Measurements from ENCODE around the gene CSF3. TPM values are rescaled to one million over a fixed set of nuclear protein-coding genes. Genes with fewer than 3 reads are reported as not detected.
A peak's percentile ranks its signal among the peaks of the same experiment; 100 is the strongest.

Gene CSF3
- total RNA-seq, 2 experiments from 2014 or later, result not detected

DNA sequence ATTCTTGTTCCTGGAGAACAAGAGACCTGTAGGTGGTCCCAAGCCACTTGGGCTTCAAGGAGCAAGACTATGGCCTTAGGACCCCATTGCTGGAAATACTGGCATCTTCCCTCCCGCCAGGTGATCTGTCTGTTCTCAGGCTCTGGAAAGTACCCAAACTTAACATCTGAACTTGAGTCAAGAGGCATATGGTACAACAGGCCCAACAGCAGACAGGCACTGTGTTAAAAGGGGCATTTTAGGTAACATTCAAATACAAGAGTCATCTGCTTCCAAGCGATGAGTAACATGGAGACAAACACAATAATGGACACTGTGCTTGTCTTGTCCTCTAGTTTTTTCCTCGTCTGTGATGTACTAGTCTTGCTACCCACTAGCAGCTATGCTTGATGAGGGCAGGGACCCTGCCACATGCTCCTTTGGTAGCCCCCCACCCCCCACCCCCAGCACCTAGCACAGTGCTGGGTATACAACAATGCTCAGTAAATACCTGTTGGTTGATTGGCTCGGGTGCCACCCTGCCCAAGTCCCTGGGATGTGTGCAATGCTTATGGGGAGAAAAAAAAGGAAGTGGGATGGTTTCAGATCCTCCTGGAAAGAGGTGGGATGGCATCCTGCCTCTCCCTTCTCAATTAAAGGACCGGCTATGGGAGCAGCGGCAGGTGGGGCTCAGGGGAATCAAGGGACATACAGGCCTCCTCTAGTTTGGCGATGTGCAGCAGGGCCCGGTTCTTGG lies 19.4 kb downstream of the CSF3 start:
- Histone ChIP-seq H3K36me3 (ENCODE audit: insufficient read depth, low read length) (peaks cover 46% of the 10 kb centered on the region), H3K4me1 (ENCODE audit: insufficient read depth, low read length, poor library complexity, severe bottlenecking) (no peaks in the 10 kb centered on the region), H3K9me3 (ENCODE audit: low read length) (no peaks in the 10 kb centered on the region), H3K4me3 (ENCODE audit: low read depth, low read length, poor library complexity, severe bottlenecking) (no peak overlapping the region), H3K27ac (ENCODE audit: low read depth, low read length, poor library complexity, severe bottlenecking) (no peak overlapping the region), H3K4me2 (ENCODE audit: low read length) (no peak overlapping the region), H2AFZ (ENCODE audit: low read length) (no peak overlapping the region), H4K20me1 (ENCODE audit: insufficient read depth, low read length) (no peaks in the 10 kb centered on the region), H3K79me2 (ENCODE audit: insufficient read depth, low read depth, low read length) (no peaks in the 10 kb centered on the region), H3K9me2 (ENCODE audit: insufficient read depth, low read length) (no peaks in the 10 kb centered on the region)
- TF ChIP-seq, protein P1, sequence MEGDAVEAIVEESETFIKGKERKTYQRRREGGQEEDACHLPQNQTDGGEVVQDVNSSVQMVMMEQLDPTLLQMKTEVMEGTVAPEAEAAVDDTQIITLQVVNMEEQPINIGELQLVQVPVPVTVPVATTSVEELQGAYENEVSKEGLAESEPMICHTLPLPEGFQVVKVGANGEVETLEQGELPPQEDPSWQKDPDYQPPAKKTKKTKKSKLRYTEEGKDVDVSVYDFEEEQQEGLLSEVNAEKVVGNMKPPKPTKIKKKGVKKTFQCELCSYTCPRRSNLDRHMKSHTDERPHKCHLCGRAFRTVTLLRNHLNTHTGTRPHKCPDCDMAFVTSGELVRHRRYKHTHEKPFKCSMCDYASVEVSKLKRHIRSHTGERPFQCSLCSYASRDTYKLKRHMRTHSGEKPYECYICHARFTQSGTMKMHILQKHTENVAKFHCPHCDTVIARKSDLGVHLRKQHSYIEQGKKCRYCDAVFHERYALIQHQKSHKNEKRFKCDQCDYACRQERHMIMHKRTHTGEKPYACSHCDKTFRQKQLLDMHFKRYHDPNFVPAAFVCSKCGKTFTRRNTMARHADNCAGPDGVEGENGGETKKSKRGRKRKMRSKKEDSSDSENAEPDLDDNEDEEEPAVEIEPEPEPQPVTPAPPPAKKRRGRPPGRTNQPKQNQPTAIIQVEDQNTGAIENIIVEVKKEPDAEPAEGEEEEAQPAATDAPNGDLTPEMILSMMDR (conservative IDR thresholded peaks at IDR 0.05; ENCODE audit: low read length), result no peak
- TF ChIP-seq EZH2phosphoT487 (IDR thresholded peaks at IDR 0.05; ENCODE audit: borderline replicate concordance, low read depth, low read length), result no peak
- DNase-seq (ENCODE audit: low spot score), result no peak
- intact Hi-C loops (cut with micrococcal nuclease; ENCODE audit: unreplicated experiment), result no loop called here
- BruUV-seq (replicated peaks), result no TSS peak
- ChIA-PET CTCF (ENCODE audit: unreplicated experiment) (interaction anchor here (1.4 kb wide), 1 partner anchor 41 kb away, joined by 4 read pairs; no protein-coding TSS in a partner anchor), POLR2A (no interaction called here)

DNA sequence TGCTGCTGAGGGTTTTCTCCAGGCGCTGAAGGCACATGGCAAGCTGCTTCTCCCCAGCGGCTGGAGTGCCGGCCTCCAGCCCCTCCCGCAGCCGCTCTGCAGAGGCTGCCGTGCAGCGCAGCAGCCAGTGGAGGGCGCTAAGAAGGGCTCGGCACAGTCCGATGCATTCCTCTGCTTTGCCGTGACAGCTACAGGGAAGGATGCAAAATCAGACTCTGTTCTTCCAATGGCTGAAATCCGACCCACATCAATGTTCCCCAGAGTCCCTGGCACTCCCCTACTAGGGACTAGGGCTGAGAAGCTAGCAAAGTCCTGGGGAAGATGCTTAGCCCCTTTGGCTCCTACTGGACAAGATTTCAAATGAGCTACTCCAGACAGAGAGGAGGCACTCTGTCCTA lies 19.9 kb downstream of the CSF3 start:
- DNase-seq (ENCODE audit: low spot score), result peak; percentile 50
- ChIA-PET POLR2A (no interaction called here), CTCF (ENCODE audit: unreplicated experiment) (interaction anchor here (1.4 kb wide), 1 partner anchor 40 kb away, joined by 4 read pairs; no protein-coding TSS in a partner anchor)
- Histone ChIP-seq H3K36me3 (ENCODE audit: insufficient read depth, low read length) (peaks cover 43% of the 10 kb centered on the region), H3K9me3 (ENCODE audit: low read length) (no peaks in the 10 kb centered on the region), H3K27ac (ENCODE audit: low read depth, low read length, poor library complexity, severe bottlenecking) (no peak overlapping the region), H4K20me1 (ENCODE audit: insufficient read depth, low read length) (no peaks in the 10 kb centered on the region), H3K79me2 (ENCODE audit: insufficient read depth, low read depth, low read length) (no peaks in the 10 kb centered on the region), H3K9me2 (ENCODE audit: insufficient read depth, low read length) (no peaks in the 10 kb centered on the region), H3K4me3 (ENCODE audit: low read depth, low read length, poor library complexity, severe bottlenecking) (no peak overlapping the region), H3K4me2 (ENCODE audit: low read length) (no peak overlapping the region), H2AFZ (ENCODE audit: low read length) (no peak overlapping the region), H3K4me1 (ENCODE audit: insufficient read depth, low read length, poor library complexity, severe bottlenecking) (no peaks in the 10 kb centered on the region)
- no TSS peak for BruUV-seq (replicated peaks)
- no peak for TF ChIP-seq EZH2phosphoT487 (IDR thresholded peaks at IDR 0.05; ENCODE audit: borderline replicate concordance, low read depth, low read length)
- TF ChIP-seq, protein P1 (conservative IDR thresholded peaks at IDR 0.05; ENCODE audit: low read length), result peak; percentile 86
- intact Hi-C loops (cut with micrococcal nuclease; ENCODE audit: unreplicated experiment), result no loop called here

- Histone ChIP-seq H4K20me1 (ENCODE audit: insufficient read depth, low read length) (no peaks in the 10 kb centered on the region), H2AFZ (ENCODE audit: low read length) (no peak overlapping the region), H3K79me2 (ENCODE audit: insufficient read depth, low read depth, low read length) (no peaks in the 10 kb centered on the region), H3K27ac (ENCODE audit: low read depth, low read length, poor library complexity, severe bottlenecking) (no peak overlapping the region), H3K4me3 (ENCODE audit: low read depth, low read length, poor library complexity, severe bottlenecking) (no peak overlapping the region), H3K36me3 (ENCODE audit: insufficient read depth, low read length) (peaks cover 14% of the 10 kb centered on the region; the same call in 1 of the 2 replicates), H3K4me2 (ENCODE audit: low read length) (no peak overlapping the region), H3K4me1 (ENCODE audit: insufficient read depth, low read length, poor library complexity, severe bottlenecking) (no peaks in the 10 kb centered on the region), H3K9me2 (ENCODE audit: insufficient read depth, low read length) (no peaks in the 10 kb centered on the region), H3K9me3 (ENCODE audit: low read length) (no peaks in the 10 kb centered on the region)
- intact Hi-C loops (cut with micrococcal nuclease; ENCODE audit: unreplicated experiment), result no loop called here
- ChIA-PET POLR2A (no interaction called here), CTCF (ENCODE audit: unreplicated experiment) (no interaction called here)
- no TSS peak for BruUV-seq (replicated peaks)
- TF ChIP-seq EZH2phosphoT487 (IDR thresholded peaks at IDR 0.05; ENCODE audit: borderline replicate concordance, low read depth, low read length), result no peak
- TF ChIP-seq, protein P1 (conservative IDR thresholded peaks at IDR 0.05; ENCODE audit: low read length), result peak; percentile 70
- no peak for DNase-seq (ENCODE audit: low spot score)
Measured at GRCh38 chr17:40038882-40039513, 23.8 kb downstream of the CSF3 start.
